WTC11 (cell line): ENCODE results near the gene TMEM9B.

Experiments used
- GABPB1 ChIP-seq: sonication (generic); formaldehyde crosslinking; IDR thresholded peaks from 2 replicates; pipeline ENCODE4 v1.8.1; 2023; ENCODE audit warnings: mild to moderate bottlenecking, missing genetic modification reagents
- SMAD3 ChIP-seq: sonication (generic); formaldehyde crosslinking; IDR thresholded peaks from 2 replicates; pipeline ENCODE4 v1.8.0; 2022; ENCODE audit warnings: missing genetic modification reagents, mild to moderate bottlenecking, borderline replicate concordance

DNA sequence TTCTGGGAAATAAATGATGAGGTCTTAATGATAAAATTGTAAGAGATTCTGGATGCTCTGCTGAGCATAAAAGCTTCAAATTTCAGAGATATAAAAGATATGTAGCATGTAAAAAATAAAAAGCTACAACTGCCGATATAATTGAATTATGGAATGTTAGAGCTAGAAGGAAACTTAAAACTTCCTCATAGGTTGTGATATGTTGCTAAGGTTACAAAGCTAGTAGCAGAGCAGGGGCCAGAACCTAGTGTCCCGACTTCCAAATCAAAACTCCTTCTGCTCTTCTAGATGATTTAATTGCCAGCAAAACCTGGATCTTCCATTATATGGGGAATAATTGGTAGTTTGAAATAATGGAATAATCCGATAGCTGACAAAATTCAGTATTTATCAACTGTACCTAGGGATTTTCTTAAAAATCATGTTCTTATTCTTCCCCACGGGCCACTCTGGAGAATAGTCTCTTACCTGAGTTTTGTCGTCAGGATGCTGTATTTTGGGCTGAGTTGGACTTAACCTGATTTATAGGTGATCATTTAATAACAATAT is 21.6 kb downstream of the TMEM9B start, which contains the start of gene ASCL3:
- TF ChIP-seq GABPB1 (CRISPR knock-in tag), result no peak
- TF ChIP-seq SMAD3 (CRISPR knock-in tag), result no peak
